22Rv1 (cell line): ENCODE results near the gene FTL.

ENCODE experiments used
- ZFX ChIP-seq: fragments of 450-650 bp; IDR thresholded peaks from 2 replicates; pipeline ENCODE4 v1.6.1; 2017; ENCODE audit warnings: antibody characterized with exemption, borderline replicate concordance
- TF ChIP-seq, protein P1 (sequence below): fragments of 450-650 bp; IDR thresholded peaks from 2 replicates; pipeline ENCODE4 v1.5.1; 2017; ENCODE audit warnings: mild to moderate bottlenecking

DNA sequence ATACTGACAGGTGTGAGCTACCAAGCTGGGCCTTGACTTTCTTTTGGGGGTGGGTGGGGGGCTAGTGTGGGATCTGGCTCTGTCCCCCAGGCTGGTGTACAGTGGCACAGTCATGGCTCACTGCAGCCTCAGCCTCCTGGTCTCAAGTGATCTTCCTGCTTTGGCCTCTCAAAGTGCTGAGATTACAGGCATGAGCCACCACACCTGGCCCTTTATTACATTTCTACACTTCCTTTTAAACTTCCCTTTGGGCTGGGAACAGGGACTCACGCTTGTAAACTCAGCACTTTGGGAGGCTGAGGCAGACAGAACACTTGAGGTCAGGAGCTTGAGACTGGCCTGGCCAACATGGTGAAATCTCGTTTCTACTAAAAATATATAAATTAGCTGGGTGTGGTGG, 12.0 kb downstream of the FTL start:
- TF ChIP-seq, protein P1, sequence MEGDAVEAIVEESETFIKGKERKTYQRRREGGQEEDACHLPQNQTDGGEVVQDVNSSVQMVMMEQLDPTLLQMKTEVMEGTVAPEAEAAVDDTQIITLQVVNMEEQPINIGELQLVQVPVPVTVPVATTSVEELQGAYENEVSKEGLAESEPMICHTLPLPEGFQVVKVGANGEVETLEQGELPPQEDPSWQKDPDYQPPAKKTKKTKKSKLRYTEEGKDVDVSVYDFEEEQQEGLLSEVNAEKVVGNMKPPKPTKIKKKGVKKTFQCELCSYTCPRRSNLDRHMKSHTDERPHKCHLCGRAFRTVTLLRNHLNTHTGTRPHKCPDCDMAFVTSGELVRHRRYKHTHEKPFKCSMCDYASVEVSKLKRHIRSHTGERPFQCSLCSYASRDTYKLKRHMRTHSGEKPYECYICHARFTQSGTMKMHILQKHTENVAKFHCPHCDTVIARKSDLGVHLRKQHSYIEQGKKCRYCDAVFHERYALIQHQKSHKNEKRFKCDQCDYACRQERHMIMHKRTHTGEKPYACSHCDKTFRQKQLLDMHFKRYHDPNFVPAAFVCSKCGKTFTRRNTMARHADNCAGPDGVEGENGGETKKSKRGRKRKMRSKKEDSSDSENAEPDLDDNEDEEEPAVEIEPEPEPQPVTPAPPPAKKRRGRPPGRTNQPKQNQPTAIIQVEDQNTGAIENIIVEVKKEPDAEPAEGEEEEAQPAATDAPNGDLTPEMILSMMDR, result no peak
- no peak for TF ChIP-seq ZFX
